Measurements from ENCODE around the gene EVPL.

The EVPL gene

DNA sequence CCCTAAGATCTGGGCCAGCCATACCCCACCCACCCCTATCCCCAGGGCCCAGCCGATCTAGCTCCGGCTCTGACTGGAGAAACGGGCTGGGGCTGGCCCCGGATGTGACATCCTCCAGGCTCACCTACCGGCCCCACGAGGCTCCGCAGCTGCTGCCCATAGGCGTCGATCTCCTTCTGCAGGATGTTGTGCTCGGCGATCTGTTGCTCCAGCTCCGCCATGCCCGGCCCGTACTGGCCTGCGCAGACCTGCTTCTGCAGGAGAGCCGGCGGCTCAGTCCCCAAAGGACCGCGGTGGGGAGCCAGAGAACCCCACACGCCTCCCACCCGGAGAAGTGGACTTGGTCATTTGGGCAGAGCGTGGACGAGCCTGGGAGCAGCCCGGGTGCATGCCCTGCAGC lies 4.8 kb downstream of the EVPL start:
- Histone ChIP-seq H3K9ac (no peak overlapping the region), H3K4me3 (IDR thresholded peaks at IDR 0.05; ENCODE audit: insufficient read depth, low read depth, low read length) (no peak overlapping the region), H3K4me1 (ENCODE audit: low read depth, poor library complexity, severe bottlenecking) (no peaks in the 10 kb centered on the region), H3K36me3 (ENCODE audit: insufficient read depth) (no peaks in the 10 kb centered on the region), H3K4me2 (no peak overlapping the region), H3K27me3 (ENCODE audit: insufficient read depth, low read depth) (no peaks in the 10 kb centered on the region; the same call in 1 of the 2 replicates), H3K27ac (no peak overlapping the region), H4K20me1 (ENCODE audit: insufficient read depth) (no peaks in the 10 kb centered on the region), H3K79me2 (ENCODE audit: insufficient read depth, low read depth) (no peaks in the 10 kb centered on the region), H2AFZ (ENCODE audit: low read depth) (no peak overlapping the region)
- TF ChIP-seq, protein P1, sequence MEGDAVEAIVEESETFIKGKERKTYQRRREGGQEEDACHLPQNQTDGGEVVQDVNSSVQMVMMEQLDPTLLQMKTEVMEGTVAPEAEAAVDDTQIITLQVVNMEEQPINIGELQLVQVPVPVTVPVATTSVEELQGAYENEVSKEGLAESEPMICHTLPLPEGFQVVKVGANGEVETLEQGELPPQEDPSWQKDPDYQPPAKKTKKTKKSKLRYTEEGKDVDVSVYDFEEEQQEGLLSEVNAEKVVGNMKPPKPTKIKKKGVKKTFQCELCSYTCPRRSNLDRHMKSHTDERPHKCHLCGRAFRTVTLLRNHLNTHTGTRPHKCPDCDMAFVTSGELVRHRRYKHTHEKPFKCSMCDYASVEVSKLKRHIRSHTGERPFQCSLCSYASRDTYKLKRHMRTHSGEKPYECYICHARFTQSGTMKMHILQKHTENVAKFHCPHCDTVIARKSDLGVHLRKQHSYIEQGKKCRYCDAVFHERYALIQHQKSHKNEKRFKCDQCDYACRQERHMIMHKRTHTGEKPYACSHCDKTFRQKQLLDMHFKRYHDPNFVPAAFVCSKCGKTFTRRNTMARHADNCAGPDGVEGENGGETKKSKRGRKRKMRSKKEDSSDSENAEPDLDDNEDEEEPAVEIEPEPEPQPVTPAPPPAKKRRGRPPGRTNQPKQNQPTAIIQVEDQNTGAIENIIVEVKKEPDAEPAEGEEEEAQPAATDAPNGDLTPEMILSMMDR (conservative IDR thresholded peaks at IDR 0.05; ENCODE audit: low read depth, low read length) = no peak

GRCh38 chr17:76019833-76020467 lies 7.2 kb downstream of the EVPL start:
- TF ChIP-seq, protein P1 (conservative IDR thresholded peaks at IDR 0.05; ENCODE audit: low read depth, low read length) = no peak
- H3K4me2 ChIP-seq = no peak overlapping the region
- no peaks in the 10 kb centered on the region for H3K4me1 ChIP-seq (ENCODE audit: low read depth, poor library complexity, severe bottlenecking)
- no peak overlapping the region for H3K9ac ChIP-seq
- H3K27ac ChIP-seq = no peak overlapping the region
- no peaks in the 10 kb centered on the region for H3K36me3 ChIP-seq (ENCODE audit: insufficient read depth)
- H4K20me1 ChIP-seq (ENCODE audit: insufficient read depth) = no peaks in the 10 kb centered on the region
- H3K79me2 ChIP-seq (ENCODE audit: insufficient read depth, low read depth) = no peaks in the 10 kb centered on the region
- no peaks in the 10 kb centered on the region; the same call in 1 of the 2 replicates for H3K27me3 ChIP-seq (ENCODE audit: insufficient read depth, low read depth)
- no peak overlapping the region for H2AFZ ChIP-seq (ENCODE audit: low read depth)
- H3K4me3 ChIP-seq (IDR thresholded peaks at IDR 0.05; ENCODE audit: insufficient read depth, low read depth, low read length) = no peak overlapping the region

DNA sequence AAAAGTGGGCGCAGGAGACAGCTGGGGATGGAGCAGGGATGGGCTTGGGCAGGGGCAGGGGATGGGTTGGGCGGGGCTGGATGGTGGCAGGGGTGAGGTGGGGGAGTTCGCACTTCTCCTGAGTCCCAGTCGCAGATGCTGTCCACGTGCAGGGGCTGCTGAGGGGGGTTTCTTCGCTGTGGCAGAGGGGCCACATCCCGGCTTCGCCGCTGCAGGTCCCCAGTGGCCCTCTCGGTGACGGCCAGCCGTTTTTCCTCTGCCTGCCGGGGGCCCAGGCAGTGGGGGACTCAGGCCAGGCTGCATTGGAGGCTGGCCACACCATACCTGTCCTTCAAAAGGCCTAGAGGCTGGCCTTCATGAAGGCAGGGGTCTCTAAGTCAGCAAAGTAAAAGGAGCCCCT lies 8.3 kb downstream of the EVPL start:
- TF ChIP-seq, protein P1 (conservative IDR thresholded peaks at IDR 0.05; ENCODE audit: low read depth, low read length) = no peak
- Histone ChIP-seq H3K36me3 (ENCODE audit: insufficient read depth) (no peaks in the 10 kb centered on the region), H3K9ac (no peak overlapping the region), H3K4me3 (IDR thresholded peaks at IDR 0.05; ENCODE audit: insufficient read depth, low read depth, low read length) (no peak overlapping the region), H3K4me1 (ENCODE audit: low read depth, poor library complexity, severe bottlenecking) (peaks cover 3% of the 10 kb centered on the region), H3K27me3 (ENCODE audit: insufficient read depth, low read depth) (no peaks in the 10 kb centered on the region; the same call in 1 of the 2 replicates), H3K27ac (no peak overlapping the region), H4K20me1 (ENCODE audit: insufficient read depth) (no peaks in the 10 kb centered on the region), H2AFZ (ENCODE audit: low read depth) (no peak overlapping the region), H3K4me2 (no peak overlapping the region), H3K79me2 (ENCODE audit: insufficient read depth, low read depth) (no peaks in the 10 kb centered on the region)

- TF ChIP-seq, protein P1 (conservative IDR thresholded peaks at IDR 0.05; ENCODE audit: low read depth, low read length) = no peak
- H3K4me3 ChIP-seq (IDR thresholded peaks at IDR 0.05; ENCODE audit: insufficient read depth, low read depth, low read length) = no peak overlapping the region
- no peak overlapping the region for H3K27ac ChIP-seq
- no peak overlapping the region for H2AFZ ChIP-seq (ENCODE audit: low read depth)
- H3K9ac ChIP-seq = no peak overlapping the region
- no peak overlapping the region for H3K4me2 ChIP-seq
- no peaks in the 10 kb centered on the region for H3K36me3 ChIP-seq (ENCODE audit: insufficient read depth)
- H3K79me2 ChIP-seq (ENCODE audit: insufficient read depth, low read depth) = no peaks in the 10 kb centered on the region
- H3K4me1 ChIP-seq (ENCODE audit: low read depth, poor library complexity, severe bottlenecking) = peaks cover 3% of the 10 kb centered on the region
- no peaks in the 10 kb centered on the region; the same call in 1 of the 2 replicates for H3K27me3 ChIP-seq (ENCODE audit: insufficient read depth, low read depth)
- no peaks in the 10 kb centered on the region for H4K20me1 ChIP-seq (ENCODE audit: insufficient read depth)
Observed at GRCh38 chr17:76018340-76018680, 8.8 kb downstream of the EVPL start.
